ENCODE measurements around the gene CCDC167. TPM values are rescaled to one million over a fixed set of nuclear protein-coding genes. Genes with fewer than 3 reads are reported as not detected.

Gene CCDC167
- total RNA-seq, 2 experiments from 2014 or later, result 53.4 to 57.1 TPM

DNA sequence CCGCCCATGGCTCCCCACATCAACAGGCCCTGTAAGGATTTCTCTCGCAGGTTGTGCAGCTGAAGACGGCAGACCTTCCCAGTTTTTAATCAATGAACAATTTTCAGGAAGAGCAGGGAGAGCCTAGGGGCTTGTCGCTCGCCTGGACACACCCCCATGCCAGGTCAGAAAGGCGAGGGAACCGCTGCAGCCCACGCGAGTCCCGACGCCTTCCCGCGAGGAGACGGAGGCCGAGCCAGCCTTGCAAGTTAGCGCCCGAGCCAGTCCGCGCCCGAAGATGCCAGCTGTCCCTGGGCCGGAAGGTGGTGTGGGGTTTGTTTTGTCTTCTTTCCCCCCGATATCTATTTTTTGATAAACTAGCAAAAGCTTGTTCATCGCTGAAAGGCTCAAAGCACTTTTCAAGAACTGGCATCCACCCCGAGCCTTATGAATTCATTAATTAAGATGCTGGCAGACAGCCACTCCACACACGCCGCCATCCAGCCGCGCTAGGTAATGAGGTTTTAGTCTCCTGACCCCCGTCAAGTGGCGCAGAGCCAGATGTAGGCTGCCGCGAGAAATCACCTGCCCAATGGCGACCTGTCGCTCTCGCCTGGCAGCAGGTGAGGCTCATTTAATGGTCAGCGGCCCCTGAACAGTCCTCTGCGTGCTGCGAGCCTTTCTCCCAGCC lies 6.6 kb downstream of the CCDC167 start:
- intact Hi-C loops (cut with micrococcal nuclease), result no loop called here
- Mint-ChIP-seq H3K4me1 (ENCODE audit: low read depth) (peaks cover 96% of the 10 kb centered on the region), H3K36me3 (ENCODE audit: low read depth) (peaks cover 13% of the 10 kb centered on the region), H3K4me3 (no peak overlapping the region), H3K27ac (no peak overlapping the region), H3K27me3 (ENCODE audit: low read depth) (no peaks in the 10 kb centered on the region), H3K9me3 (no peaks in the 10 kb centered on the region)
- CTCF ChIA-PET, result interaction anchor here (1.7 to 2.4 kb wide), 2 partner anchors 70 to 73 kb away, joined by 5 to 22 read pairs; no protein-coding TSS in a partner anchor
- DNase-seq, result no peak

DNA sequence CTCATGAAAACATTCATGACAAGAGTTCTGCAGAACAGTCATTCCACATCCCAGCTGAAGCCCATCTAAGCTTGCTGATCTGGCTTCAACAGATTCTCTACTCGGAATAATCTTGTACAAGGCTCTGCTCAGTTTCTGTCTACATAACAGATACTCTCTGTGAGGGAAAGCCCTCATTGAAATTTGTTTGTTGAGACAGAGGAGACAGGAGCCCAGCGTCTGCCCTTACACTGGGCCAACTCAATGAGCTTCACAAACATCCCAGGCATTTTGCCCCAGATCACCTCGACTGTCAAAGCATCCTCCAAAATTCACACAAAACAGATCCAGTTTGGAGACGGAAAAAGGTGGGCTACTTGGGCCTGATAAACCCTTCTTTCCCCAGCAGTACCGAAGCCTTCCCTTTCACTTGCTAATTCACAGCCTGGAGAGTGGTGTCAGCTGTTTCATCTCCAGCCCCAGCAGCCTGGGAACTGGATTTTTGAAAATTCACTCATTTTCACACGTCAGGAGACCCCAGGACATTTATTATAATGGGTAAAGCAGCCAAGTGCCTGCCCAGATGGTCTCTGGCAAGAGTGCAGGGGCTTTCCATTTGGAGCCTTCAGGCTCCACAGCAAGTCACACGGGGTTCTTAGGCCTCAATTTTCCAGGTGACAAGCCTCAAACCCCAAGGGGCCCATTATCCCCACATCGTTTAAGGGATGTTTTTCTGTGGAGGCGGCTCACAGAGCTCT lies 7.3 kb downstream of the CCDC167 start:
- no peak for DNase-seq
- intact Hi-C loops (cut with micrococcal nuclease), result no loop called here
- Mint-ChIP-seq H3K27me3 (ENCODE audit: low read depth) (no peaks in the 10 kb centered on the region), H3K4me1 (ENCODE audit: low read depth) (peaks cover 93% of the 10 kb centered on the region), H3K4me3 (no peak overlapping the region), H3K9me3 (no peaks in the 10 kb centered on the region), H3K27ac (no peak overlapping the region), H3K36me3 (ENCODE audit: low read depth) (peaks cover 16% of the 10 kb centered on the region)
- CTCF ChIA-PET, result interaction anchor here (0.9 to 2.5 kb wide), 6 partner anchors 10 to 74 kb away, joined by 3 to 22 read pairs (median 6); no protein-coding TSS in a partner anchor

DNA sequence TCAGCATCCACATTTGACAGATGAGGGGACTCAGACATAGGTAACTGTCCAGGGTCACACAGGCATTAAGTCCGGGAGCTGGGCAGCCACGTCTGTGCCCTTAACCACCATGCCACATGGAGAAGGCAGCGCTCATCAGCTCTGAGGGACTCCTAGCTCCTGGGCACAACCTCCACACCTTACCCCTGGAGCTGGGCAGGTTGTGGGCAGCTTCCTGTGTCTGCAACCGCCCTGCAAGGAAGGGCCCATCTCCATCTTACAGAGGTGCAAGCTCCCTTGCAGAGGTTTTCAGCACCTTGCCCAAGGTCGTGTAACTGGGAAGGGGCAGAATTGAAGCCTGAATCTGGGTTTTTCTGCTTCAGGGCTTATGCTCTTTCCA lies 7.9 kb downstream of the CCDC167 start:
- Mint-ChIP-seq H3K27ac (no peak overlapping the region), H3K4me3 (no peak overlapping the region), H3K36me3 (ENCODE audit: low read depth) (peaks cover 17% of the 10 kb centered on the region), H3K27me3 (ENCODE audit: low read depth) (no peaks in the 10 kb centered on the region), H3K9me3 (no peaks in the 10 kb centered on the region), H3K4me1 (ENCODE audit: low read depth) (peaks cover 87% of the 10 kb centered on the region)
- DNase-seq, result no peak
- CTCF ChIA-PET, result interaction anchor here (0.9 to 2.5 kb wide), 6 partner anchors 10 to 74 kb away, joined by 3 to 22 read pairs (median 6); no protein-coding TSS in a partner anchor
- intact Hi-C loops (cut with micrococcal nuclease), result no loop called here

DNA sequence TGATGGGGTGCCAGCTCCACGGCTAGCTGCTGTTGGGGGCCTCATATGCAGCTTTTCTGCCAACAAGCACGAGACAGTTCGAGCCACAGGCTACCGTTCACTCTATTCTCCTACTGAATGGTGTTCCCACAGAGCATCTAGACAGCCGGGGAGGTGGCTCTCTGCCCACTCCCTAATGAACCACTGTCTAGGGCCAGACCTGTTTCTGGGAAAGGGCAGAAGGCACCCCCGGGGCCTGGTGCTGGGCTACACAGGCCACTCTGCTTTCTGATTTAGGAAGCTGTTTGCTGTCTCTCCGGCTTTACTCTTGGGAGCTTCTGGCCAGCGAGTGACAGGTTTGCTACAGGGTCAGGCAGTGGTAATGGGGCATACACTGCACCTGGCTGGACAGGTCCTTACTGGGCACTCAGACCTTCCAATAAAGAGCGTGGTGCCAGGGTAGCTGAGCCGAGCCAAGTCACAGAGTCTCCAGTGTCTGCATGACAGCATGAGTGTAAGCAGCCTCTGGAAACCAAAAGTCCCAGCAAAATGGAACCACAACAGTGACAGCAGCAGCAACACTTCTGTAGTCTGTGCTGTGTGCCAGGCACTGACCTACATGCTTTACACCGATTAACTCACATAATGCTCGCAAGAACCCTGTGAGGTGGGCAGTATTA lies 8.4 kb downstream of the CCDC167 start:
- no peak for DNase-seq
- CTCF ChIA-PET, result interaction anchor here (0.9 to 2.5 kb wide), 6 partner anchors 11 to 75 kb away, joined by 4 to 22 read pairs (median 7); no protein-coding TSS in a partner anchor
- no peak overlapping the region for H3K27ac Mint-ChIP-seq
- H3K36me3 Mint-ChIP-seq (ENCODE audit: low read depth), result peaks cover 15% of the 10 kb centered on the region
- no peaks in the 10 kb centered on the region for H3K9me3 Mint-ChIP-seq
- intact Hi-C loops (cut with micrococcal nuclease), result no loop called here
- peaks cover 82% of the 10 kb centered on the region for H3K4me1 Mint-ChIP-seq (ENCODE audit: low read depth)
- H3K27me3 Mint-ChIP-seq (ENCODE audit: low read depth), result no peaks in the 10 kb centered on the region
- H3K4me3 Mint-ChIP-seq, result no peak overlapping the region

DNA sequence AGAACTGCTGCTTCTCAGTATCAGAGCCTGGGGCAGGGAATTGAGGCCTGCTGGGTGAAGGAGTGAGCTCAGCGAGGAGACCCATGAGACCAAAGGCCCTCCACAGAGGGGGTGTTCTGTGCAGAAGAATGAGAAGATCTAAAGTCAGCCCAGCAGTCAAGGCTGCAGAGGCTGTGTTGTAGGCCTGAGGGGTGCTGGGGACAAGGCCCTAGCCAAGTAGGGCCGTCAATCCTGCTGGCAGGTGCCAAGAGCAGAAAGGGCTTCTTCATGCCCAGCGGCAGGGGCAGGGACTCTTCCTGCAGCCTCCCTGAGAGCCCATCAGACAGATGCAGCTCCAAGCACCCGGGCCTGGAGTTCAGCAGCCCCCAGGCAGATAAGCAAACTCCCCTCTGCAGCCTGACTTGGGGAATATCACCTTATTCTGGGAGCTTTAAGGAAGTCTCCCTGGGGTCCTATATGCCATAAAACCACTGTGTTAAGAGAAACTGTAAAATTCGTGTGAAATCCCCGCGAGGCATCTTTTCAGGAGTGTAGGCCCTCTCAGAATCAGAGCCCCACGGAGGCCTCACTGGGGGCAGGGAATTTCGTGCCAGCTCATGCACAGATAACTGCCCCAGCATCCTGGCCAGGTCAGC lies 9.0 kb downstream of the CCDC167 start:
- Mint-ChIP-seq H3K4me1 (ENCODE audit: low read depth) (peaks cover 76% of the 10 kb centered on the region), H3K27ac (no peak overlapping the region), H3K27me3 (ENCODE audit: low read depth) (no peaks in the 10 kb centered on the region), H3K4me3 (no peak overlapping the region), H3K36me3 (ENCODE audit: low read depth) (peaks cover 14% of the 10 kb centered on the region), H3K9me3 (no peaks in the 10 kb centered on the region)
- intact Hi-C loops (cut with micrococcal nuclease), result no loop called here
- CTCF ChIA-PET, result interaction anchor here (0.6 to 2.5 kb wide), 5 partner anchors 11 to 75 kb away, joined by 3 to 15 read pairs (median 7); no protein-coding TSS in a partner anchor
- DNase-seq, result no peak

DNA sequence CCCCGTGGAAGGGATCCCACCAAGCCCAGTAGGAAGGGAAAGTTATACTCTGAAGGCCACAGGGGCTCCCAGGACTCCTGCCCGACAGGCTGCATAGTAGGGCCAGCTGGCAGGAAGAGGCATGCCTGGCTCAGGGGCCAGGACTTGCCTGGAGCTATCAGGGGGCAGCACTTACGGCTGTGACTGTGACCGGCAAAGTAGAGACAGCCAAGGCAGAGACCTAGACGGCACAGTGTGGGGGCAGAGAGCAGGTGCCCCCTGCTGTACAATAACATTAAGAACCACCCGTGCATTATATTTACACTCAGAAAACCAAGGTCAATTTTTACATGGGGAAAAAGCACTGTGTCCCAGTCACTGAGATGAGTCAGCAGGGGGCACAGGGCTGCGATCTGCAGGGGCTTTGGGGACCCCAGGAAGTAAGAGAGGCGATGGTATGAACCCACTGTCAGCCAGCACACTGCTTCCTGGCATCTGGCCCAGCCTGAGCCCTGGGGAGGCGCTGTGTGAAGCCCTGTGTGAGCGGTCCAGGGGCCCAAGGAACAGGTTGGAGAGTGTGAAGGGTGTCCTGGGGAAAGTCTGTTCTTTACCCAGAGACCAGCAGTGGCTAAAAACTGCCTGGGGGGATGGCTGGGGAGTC lies 9.9 kb downstream of the CCDC167 start:
- H3K27me3 Mint-ChIP-seq (ENCODE audit: low read depth), result no peaks in the 10 kb centered on the region
- peak; percentile 40 for DNase-seq
- H3K36me3 Mint-ChIP-seq (ENCODE audit: low read depth), result peaks cover 12% of the 10 kb centered on the region
- no peaks in the 10 kb centered on the region for H3K9me3 Mint-ChIP-seq
- intact Hi-C loops (cut with micrococcal nuclease), result no loop called here
- peaks cover 68% of the 10 kb centered on the region for H3K4me1 Mint-ChIP-seq (ENCODE audit: low read depth)
- CTCF ChIA-PET, result interaction anchor here (0.5 to 3.3 kb wide), 3 partner anchors 64 to 88 kb away, joined by 3 to 28 read pairs (median 3); no protein-coding TSS in a partner anchor
- H3K4me3 Mint-ChIP-seq, result no peak overlapping the region
- no peak overlapping the region for H3K27ac Mint-ChIP-seq

DNA sequence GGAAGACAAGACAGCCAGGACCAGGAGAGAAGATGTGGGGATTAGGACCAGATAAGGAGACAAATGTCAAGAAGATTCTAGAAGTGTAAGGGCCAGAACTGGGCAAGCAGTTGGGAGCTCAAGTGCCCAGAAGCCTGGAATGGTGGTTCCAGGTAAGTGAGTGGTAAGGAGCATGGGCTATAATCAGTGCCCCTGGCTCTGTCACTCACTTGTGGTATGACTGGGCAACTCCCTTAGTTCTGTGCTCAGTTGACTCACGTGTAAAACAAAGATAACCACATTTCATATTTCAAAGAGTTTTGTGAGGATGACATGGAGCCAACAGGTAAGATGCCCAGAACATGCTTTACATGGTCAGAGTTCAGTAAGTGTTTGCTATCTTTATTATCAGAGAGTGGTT lies 11.2 kb downstream of the CCDC167 start:
- H3K4me3 Mint-ChIP-seq, result no peak overlapping the region
- intact Hi-C loops (cut with micrococcal nuclease), result loop anchor here (1.0 kb wide), 2 partner anchors 29 to 65 kb away; no protein-coding TSS in a partner anchor
- H3K27ac Mint-ChIP-seq, result peak overlapping the region; percentile 32
- H3K4me1 Mint-ChIP-seq (ENCODE audit: low read depth), result peaks cover 58% of the 10 kb centered on the region
- H3K36me3 Mint-ChIP-seq (ENCODE audit: low read depth), result peaks cover 12% of the 10 kb centered on the region
- CTCF ChIA-PET, result interaction anchor here (0.6 to 3.3 kb wide), 6 partner anchors 69 to 163 kb away, joined by 3 to 28 read pairs (median 4); no protein-coding TSS in a partner anchor
- no peaks in the 10 kb centered on the region for H3K9me3 Mint-ChIP-seq
- peak; percentile 74 for DNase-seq
- no peaks in the 10 kb centered on the region for H3K27me3 Mint-ChIP-seq (ENCODE audit: low read depth)

DNA sequence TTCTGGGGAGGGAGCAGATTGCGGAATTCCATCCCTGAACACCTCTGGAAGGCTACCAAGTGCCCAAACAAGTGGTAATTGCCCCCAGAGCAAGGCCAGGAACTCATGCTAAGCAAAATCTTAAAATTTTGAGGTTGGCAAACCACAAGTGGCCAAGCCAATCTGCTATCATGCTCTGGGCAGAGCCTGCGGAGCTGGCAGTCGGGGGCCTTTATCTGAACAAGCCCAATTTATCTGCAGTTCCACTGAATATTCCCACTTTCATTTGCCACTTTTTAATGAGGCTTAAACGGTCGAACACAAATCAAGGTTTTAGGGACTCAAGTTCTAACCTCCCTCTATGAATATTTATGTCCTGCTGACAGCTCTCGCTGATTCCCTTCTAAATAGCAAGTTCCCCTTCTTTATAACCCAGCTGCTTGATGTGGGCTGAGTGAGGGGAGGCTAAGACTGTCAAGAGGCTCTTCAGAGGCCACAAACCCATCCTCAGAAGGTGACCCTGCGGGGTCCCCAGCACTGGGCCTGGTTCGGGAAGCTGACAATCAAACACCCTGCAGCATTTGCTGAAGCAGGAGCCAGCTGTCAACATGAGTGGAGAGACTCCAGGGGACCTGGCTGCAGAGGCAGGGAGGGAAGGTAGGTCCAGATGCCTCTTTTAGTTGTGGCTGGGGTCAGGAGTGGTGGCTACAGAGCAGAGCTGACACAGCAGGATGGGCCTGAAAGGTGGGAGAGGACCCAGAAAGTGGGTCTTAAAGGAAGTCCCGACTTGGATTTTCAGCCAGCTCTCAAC lies 11.9 kb downstream of the CCDC167 start:
- no peaks in the 10 kb centered on the region for H3K9me3 Mint-ChIP-seq
- DNase-seq, result peak; percentile 4
- peaks cover 12% of the 10 kb centered on the region for H3K36me3 Mint-ChIP-seq (ENCODE audit: low read depth)
- intact Hi-C loops (cut with micrococcal nuclease), result loop anchor here (1.0 kb wide), 2 partner anchors 30 to 66 kb away; no protein-coding TSS in a partner anchor
- no peak overlapping the region for H3K27ac Mint-ChIP-seq
- H3K4me1 Mint-ChIP-seq (ENCODE audit: low read depth), result peaks cover 51% of the 10 kb centered on the region
- H3K4me3 Mint-ChIP-seq, result no peak overlapping the region
- CTCF ChIA-PET, result interaction anchor here (0.6 to 3.3 kb wide), 8 partner anchors 70 to 205 kb away, joined by 3 to 28 read pairs (median 4); no protein-coding TSS in a partner anchor
- H3K27me3 Mint-ChIP-seq (ENCODE audit: low read depth), result no peaks in the 10 kb centered on the region

DNA sequence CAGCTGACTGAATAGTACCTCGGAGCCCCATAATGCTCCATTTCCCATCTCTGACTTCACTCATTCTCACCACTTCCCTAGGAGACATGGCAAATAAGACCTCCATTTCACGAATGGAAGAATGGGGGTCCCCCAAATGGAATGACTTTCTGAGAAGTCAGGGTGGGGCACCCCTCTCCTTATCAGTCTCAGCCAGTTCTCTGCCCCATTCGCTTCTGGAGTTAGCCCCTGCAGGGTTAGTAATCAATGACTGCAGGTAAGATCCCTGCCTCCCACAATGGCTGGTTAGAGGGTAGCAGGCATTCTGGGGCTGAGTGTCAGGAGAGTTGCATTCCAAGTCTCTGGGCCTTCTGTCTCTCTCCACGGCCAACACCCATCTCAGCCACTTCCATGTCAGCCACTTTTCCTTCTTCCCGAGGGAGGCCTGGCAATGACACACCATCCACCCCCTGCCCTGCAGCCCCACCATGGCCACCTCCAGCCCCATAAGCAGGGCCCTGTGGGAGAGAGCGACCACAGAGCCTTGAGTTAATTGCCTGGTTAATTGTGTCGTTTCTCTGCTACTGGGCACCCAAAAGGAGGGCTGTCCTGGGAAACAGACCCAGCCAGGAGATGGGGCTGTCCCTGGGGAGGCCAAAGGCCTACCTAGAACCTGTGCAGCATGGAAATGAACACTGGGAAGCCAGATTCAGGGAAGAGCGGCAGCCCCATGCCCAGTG lies 13.4 kb downstream of the CCDC167 start:
- CTCF ChIA-PET, result interaction anchor here (1.4 to 3.3 kb wide), 2 partner anchors 9 to 80 kb away, joined by 3 to 28 read pairs; no protein-coding TSS in a partner anchor
- intact Hi-C loops (cut with micrococcal nuclease), result no loop called here
- peaks cover 36% of the 10 kb centered on the region for H3K4me1 Mint-ChIP-seq (ENCODE audit: low read depth)
- peaks cover 17% of the 10 kb centered on the region for H3K36me3 Mint-ChIP-seq (ENCODE audit: low read depth)
- no peak for DNase-seq
- H3K4me3 Mint-ChIP-seq, result no peak overlapping the region
- H3K27me3 Mint-ChIP-seq (ENCODE audit: low read depth), result no peaks in the 10 kb centered on the region
- peak overlapping the region; percentile 12 for H3K27ac Mint-ChIP-seq
- no peaks in the 10 kb centered on the region for H3K9me3 Mint-ChIP-seq

DNA sequence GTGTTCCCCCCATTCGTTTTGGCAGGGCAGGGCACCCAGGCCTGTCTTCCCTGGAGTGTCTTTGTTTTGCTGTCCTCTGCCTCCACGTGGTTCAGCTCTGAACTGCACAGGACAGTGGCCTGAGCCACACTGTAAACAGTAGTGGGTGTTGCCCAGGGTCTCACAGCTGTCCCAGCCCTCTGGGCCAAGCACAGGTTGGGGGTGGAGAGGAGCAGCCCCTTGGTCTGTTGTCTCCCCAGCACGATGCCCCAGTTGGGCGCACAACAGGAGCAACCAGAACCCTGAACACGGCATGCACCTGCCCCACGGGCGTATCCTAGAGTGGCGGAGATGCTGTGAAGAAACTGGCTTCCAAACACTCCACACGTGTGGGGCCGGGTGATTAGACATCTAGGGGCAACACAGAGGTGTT lies 14.4 kb downstream of the CCDC167 start:
- Mint-ChIP-seq H3K4me3 (no peak overlapping the region), H3K4me1 (ENCODE audit: low read depth) (peaks cover 26% of the 10 kb centered on the region), H3K27ac (no peak overlapping the region), H3K27me3 (ENCODE audit: low read depth) (no peaks in the 10 kb centered on the region), H3K9me3 (no peaks in the 10 kb centered on the region), H3K36me3 (ENCODE audit: low read depth) (peaks cover 21% of the 10 kb centered on the region)
- intact Hi-C loops (cut with micrococcal nuclease), result loop anchor here (2.0 kb wide), 2 partner anchors 104 to 160 kb away; no protein-coding TSS in a partner anchor
- DNase-seq, result no peak
- CTCF ChIA-PET, result interaction anchor here (0.5 to 4.4 kb wide), 13 partner anchors 10 to 207 kb away, joined by 3 to 54 read pairs (median 4); partner anchors contain the start of gene CCDC167

Measured in activated naive CD4-positive, alpha-beta T cell treated with anti-CD3 and anti-CD28 coated beads for 36 hours (primary cell).